PC-9 (cell line): ENCODE data around the gene POU5F1. TPM values are rescaled to one million over a fixed set of nuclear protein-coding genes. Genes with fewer than 3 reads are reported as not detected.

ENCODE experiments used
- BruUV-seq: library from RNA; stranded (reverse); fragments of 400-500 nt; replicated peaks from 2 replicates; lab custom pipeline; 2021; lab: Mats Ljungman, UMichigan
- CTCF ChIA-PET: fragments of 300-600 bp; sonication (Branson Sonifier 250); formaldehyde crosslinking; loops from one replicate; lab custom pipeline; 2022; ENCODE audit warnings: antibody characterized with exemption; lab: Charles Lee
- POLR2A ChIA-PET: fragments of 300-600 bp; sonication (Branson Sonifier 250); formaldehyde crosslinking; loops from one replicate; lab custom pipeline; 2022; ENCODE audit warnings: antibody characterized with exemption; ENCODE audit not compliant: unreplicated experiment; lab: Charles Lee
- DNase-seq, 2 experiments: peaks; one replicate each; pipeline versions ENCODE4 v3.0.0 to v3.0.0-alpha.2; 2015 to 2022; ENCODE audit warnings: mixed read lengths in 1 of 2
- H2AFZ ChIP-seq: fragments of 200-600 bp; sonication (generic); 2 replicates; pipeline ENCODE4 v1.8.1; 2017; ENCODE audit warnings: antibody characterized with exemption
- H3F3A ChIP-seq: fragments of 200-600 bp; sonication (generic); 2 replicates; pipeline ENCODE4 v1.8.1; 2017; ENCODE audit warnings: antibody characterized with exemption, mild to moderate bottlenecking, low read depth; ENCODE audit not compliant: insufficient read depth
- H3K27ac ChIP-seq: fragments of 200-600 bp; sonication (generic); 2 replicates; pipeline ENCODE4 v1.6.1; 2016; ENCODE audit warnings: mixed run types
- H3K27me3 ChIP-seq: fragments of 200-600 bp; sonication (generic); 2 replicates; pipeline ENCODE4 v1.6.1; 2016; ENCODE audit warnings: low read depth, mixed run types; ENCODE audit not compliant: insufficient read depth
- H3K36me3 ChIP-seq: fragments of 200-600 bp; sonication (generic); 2 replicates; pipeline ENCODE4 v1.6.1; 2016; ENCODE audit warnings: low read depth, mixed run types
- H3K4me1 ChIP-seq: fragments of 200-600 bp; sonication (generic); replicated peaks from 2 replicates; pipeline ENCODE4 v1.6.1; 2016; ENCODE audit warnings: mixed run types; ENCODE audit not compliant: insufficient read depth
- H3K4me2 ChIP-seq: fragments of 200-600 bp; sonication (generic); 2 replicates; pipeline ENCODE4 v1.6.1; 2017; ENCODE audit warnings: mixed run types
- H3K4me3 ChIP-seq: fragments of 200-600 bp; sonication (generic); 2 replicates; pipeline ENCODE4 v1.6.1; 2016; ENCODE audit warnings: mixed run types
- H3K79me2 ChIP-seq: fragments of 200-600 bp; sonication (generic); 2 replicates; pipeline ENCODE4 v1.6.1; 2017; ENCODE audit warnings: low read depth, mixed run types
- H3K9me2 ChIP-seq: fragments of 200-600 bp; sonication (generic); 2 replicates; pipeline ENCODE4 v1.8.1; 2017; ENCODE audit warnings: mild to moderate bottlenecking; ENCODE audit not compliant: insufficient read depth
- H3K9me3 ChIP-seq: fragments of 200-600 bp; sonication (generic); 2 replicates; pipeline ENCODE4 v1.8.1; 2016; ENCODE audit warnings: low read depth; ENCODE audit not compliant: insufficient read depth
- H4K20me1 ChIP-seq: fragments of 200-600 bp; sonication (generic); 2 replicates; pipeline ENCODE4 v1.8.1; 2017; ENCODE audit not compliant: insufficient read depth
- EZH2 ChIP-seq: fragments of 200-600 bp; sonication (generic); IDR thresholded peaks from 2 replicates; pipeline ENCODE4 v1.8.0; 2017; ENCODE audit warnings: antibody characterized with exemption, low read depth
- intact Hi-C: fragments of 100-400 bp; cut with micrococcal nuclease; formaldehyde crosslinking; loops from one replicate; pipeline ENCODE4 v1.10.0; 2022; ENCODE audit not compliant: unreplicated experiment
- total RNA-seq: library from RNA; stranded (reverse); gene quantifications from 2 replicates; pipeline ENCODE4 v1.2.3, GENCODE V29; 2021
- TF ChIP-seq, protein P1 (sequence below): fragments of 200-600 bp; sonication (generic); conservative IDR thresholded peaks from 2 replicates; pipeline ENCODE4 v1.6.1; 2017; ENCODE audit warnings: mixed run types, antibody characterized with exemption, mild to moderate bottlenecking, moderate library complexity

The POU5F1 gene
- total RNA-seq, 1 experiment from 2014 or later: 1.4 TPM

DNA sequence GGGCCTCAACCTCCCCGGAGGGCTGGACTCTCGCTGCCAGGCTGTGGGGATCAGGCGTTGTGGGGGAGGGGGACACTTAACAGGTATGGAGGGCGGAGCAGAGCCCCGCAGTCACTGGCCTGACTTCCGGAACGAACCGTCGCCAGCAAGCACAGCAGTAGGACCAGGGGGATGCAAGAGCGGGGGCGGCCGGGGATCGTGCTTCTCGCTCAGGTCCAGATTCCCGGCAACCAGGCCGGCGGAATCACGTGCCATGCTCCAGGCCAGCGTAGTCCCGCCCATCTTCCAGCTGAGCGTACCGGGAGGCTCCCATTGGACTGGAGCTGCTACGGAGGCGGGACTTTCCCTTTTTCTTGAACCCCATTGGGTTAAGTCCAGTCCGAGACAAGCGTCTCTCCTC is 10.0 kb upstream of the POU5F1 start:
- no peaks in the 10 kb centered on the region for H3K4me1 ChIP-seq
- no peak for TF ChIP-seq EZH2
- TF ChIP-seq, protein P1, sequence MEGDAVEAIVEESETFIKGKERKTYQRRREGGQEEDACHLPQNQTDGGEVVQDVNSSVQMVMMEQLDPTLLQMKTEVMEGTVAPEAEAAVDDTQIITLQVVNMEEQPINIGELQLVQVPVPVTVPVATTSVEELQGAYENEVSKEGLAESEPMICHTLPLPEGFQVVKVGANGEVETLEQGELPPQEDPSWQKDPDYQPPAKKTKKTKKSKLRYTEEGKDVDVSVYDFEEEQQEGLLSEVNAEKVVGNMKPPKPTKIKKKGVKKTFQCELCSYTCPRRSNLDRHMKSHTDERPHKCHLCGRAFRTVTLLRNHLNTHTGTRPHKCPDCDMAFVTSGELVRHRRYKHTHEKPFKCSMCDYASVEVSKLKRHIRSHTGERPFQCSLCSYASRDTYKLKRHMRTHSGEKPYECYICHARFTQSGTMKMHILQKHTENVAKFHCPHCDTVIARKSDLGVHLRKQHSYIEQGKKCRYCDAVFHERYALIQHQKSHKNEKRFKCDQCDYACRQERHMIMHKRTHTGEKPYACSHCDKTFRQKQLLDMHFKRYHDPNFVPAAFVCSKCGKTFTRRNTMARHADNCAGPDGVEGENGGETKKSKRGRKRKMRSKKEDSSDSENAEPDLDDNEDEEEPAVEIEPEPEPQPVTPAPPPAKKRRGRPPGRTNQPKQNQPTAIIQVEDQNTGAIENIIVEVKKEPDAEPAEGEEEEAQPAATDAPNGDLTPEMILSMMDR: no peak
- no peak overlapping the region for H3K27ac ChIP-seq
- H3F3A ChIP-seq: no peaks in the 10 kb centered on the region
- H3K9me2 ChIP-seq: no peaks in the 10 kb centered on the region
- ChIA-PET CTCF (interaction anchor here (0.5 kb wide), 1 partner anchor 51 kb away, joined by 3 read pairs; no protein-coding TSS in a partner anchor), POLR2A (no interaction called here)
- no peaks in the 10 kb centered on the region for H3K36me3 ChIP-seq
- H3K4me3 ChIP-seq: no peak overlapping the region
- no peak overlapping the region for H2AFZ ChIP-seq
- no peak overlapping the region for H3K4me2 ChIP-seq
- intact Hi-C loops: no loop called here
- BruUV-seq: no TSS peak
- no peaks in the 10 kb centered on the region for H3K9me3 ChIP-seq
- DNase-seq: no peak
- H3K79me2 ChIP-seq: no peaks in the 10 kb centered on the region
- no peaks in the 10 kb centered on the region for H4K20me1 ChIP-seq
- no peaks in the 10 kb centered on the region for H3K27me3 ChIP-seq

DNA sequence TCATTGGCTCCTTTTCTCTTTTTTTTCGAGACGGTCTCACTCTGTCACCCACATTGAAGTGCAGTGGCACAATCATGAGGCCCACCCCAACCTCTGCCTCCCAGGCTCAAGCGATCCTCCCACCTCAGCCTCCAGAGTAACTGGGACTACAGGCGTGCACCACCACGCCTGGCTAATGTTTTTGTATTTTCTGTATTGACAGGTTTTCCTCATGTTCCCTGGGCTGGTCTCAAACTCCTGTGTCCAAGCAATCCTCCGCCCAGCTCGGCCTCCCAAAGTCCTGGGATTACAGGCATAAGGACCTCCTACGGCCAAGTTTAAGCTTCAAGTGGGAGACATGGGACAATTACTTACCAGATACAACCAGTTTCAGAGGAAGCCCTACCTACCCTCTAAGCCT is 9.4 kb upstream of the POU5F1 start:
- ChIA-PET CTCF (no interaction called here), POLR2A (no interaction called here)
- H3K4me1 ChIP-seq: no peaks in the 10 kb centered on the region
- H3K9me3 ChIP-seq: no peaks in the 10 kb centered on the region
- H3K9me2 ChIP-seq: no peaks in the 10 kb centered on the region
- intact Hi-C loops: no loop called here
- no peak overlapping the region for H3K4me2 ChIP-seq
- H3K36me3 ChIP-seq: no peaks in the 10 kb centered on the region
- no peak for TF ChIP-seq EZH2
- TF ChIP-seq, protein P1: no peak
- no TSS peak for BruUV-seq
- no peak overlapping the region for H3K4me3 ChIP-seq
- H3K27me3 ChIP-seq: no peaks in the 10 kb centered on the region
- H3K27ac ChIP-seq: no peak overlapping the region
- H4K20me1 ChIP-seq: no peaks in the 10 kb centered on the region
- no peaks in the 10 kb centered on the region for H3K79me2 ChIP-seq
- H2AFZ ChIP-seq: no peak overlapping the region
- H3F3A ChIP-seq: no peaks in the 10 kb centered on the region
- no peak for DNase-seq

DNA sequence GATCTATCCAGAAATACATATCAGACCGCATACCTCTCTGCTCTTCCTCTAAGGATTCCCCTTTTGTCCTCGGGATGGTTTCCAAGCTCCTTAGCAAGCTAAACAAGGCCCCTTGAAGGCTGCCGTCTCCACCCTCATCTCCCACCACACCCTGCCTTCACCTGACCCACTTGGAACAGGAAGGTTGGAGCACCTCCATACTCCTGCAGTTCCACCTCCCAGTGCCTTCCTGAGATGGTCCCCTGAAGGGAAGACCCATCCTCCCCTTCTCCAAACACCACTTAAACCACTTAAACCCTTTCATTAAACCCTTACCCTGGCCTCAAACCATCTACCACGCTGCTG is 8.5 kb upstream of the POU5F1 start:
- H3K9me2 ChIP-seq: no peaks in the 10 kb centered on the region
- intact Hi-C loops: no loop called here
- no peaks in the 10 kb centered on the region for H3K9me3 ChIP-seq
- no peaks in the 10 kb centered on the region for H3K36me3 ChIP-seq
- no peak overlapping the region for H3K4me3 ChIP-seq
- POLR2A ChIA-PET: no interaction called here
- TF ChIP-seq, protein P1: no peak
- TF ChIP-seq EZH2: no peak
- DNase-seq: no peak
- no peaks in the 10 kb centered on the region for H4K20me1 ChIP-seq
- H3F3A ChIP-seq: no peaks in the 10 kb centered on the region
- no peaks in the 10 kb centered on the region for H3K27me3 ChIP-seq
- no peak overlapping the region for H3K27ac ChIP-seq
- H3K4me2 ChIP-seq: no peak overlapping the region
- no peak overlapping the region for H2AFZ ChIP-seq
- CTCF ChIA-PET: interaction anchor here (0.6 kb wide), 1 partner anchor 21 kb away, joined by 3 read pairs; the partner anchor contains the start of gene TCF19
- BruUV-seq: no TSS peak
- H3K79me2 ChIP-seq: no peaks in the 10 kb centered on the region
- no peaks in the 10 kb centered on the region for H3K4me1 ChIP-seq
